Mesodermal cell (in vitro differentiated cells): ENCODE data around the gene LRRFIP1.

ENCODE experiments used
- H3K27ac ChIP-seq: 2 replicates; pipeline ENCODE4 v1.7.0; 2013; ENCODE audit warnings: mild to moderate bottlenecking, low read depth, low read length, moderate library complexity; ENCODE audit not compliant: severe bottlenecking
- H3K36me3 ChIP-seq: 2 replicates; pipeline ENCODE4 v1.7.1; 2013; ENCODE audit warnings: mild to moderate bottlenecking, low read length, moderate library complexity; ENCODE audit not compliant: control insufficient read depth, insufficient read depth
- H3K4me1 ChIP-seq: one replicate; pipeline ENCODE4 v1.7.1; 2013; ENCODE audit warnings: mild to moderate bottlenecking, low read length; ENCODE audit not compliant: insufficient read depth, control insufficient read depth, poor library complexity, severe bottlenecking
- H3K4me3 ChIP-seq: 2 replicates; pipeline ENCODE4 v1.7.0; 2013; ENCODE audit warnings: low read length, control low read depth, mild to moderate bottlenecking; ENCODE audit not compliant: insufficient read depth, poor library complexity, severe bottlenecking; ENCODE audit errors: extremely low read depth
- H3K9me3 ChIP-seq: 2 replicates; pipeline ENCODE4 v1.7.1; 2013; ENCODE audit warnings: mild to moderate bottlenecking, low read length, moderate library complexity; ENCODE audit not compliant: control insufficient read depth
- WGBS, 2 experiments: methylation state at CpG; one replicate each; pipeline ENCODE4 v1.1.5; 2013; ENCODE audit warnings: missing lambda C conversion rate in 2 of 2; ENCODE audit not compliant: insufficient coverage in 2 of 2; 5-methylcytosine and 5-hydroxymethylcytosine counted together

LRRFIP1 gene

GRCh38 chr2:237798236-237799059 lies 171.1 kb downstream of the LRRFIP1 start, which contains the start of gene RBM44:
RBM44 (plus strand) TSS chr2:237798779; CDS start chr2:237813610, 14,831 bp downstream.
- WGBS, 2 experiments = 97% methylated on average over 81 to 84 of the region's 84 CpGs
- H3K9me3 ChIP-seq = peaks cover 9% of the 10 kb centered on the region
- H3K4me3 ChIP-seq = no peak within 1 kb of the TSS
- no peaks in the 10 kb centered on the region for H3K4me1 ChIP-seq
- no peak within 1 kb of the TSS for H3K27ac ChIP-seq
- H3K36me3 ChIP-seq = no peaks in the 10 kb centered on the region

DNA sequence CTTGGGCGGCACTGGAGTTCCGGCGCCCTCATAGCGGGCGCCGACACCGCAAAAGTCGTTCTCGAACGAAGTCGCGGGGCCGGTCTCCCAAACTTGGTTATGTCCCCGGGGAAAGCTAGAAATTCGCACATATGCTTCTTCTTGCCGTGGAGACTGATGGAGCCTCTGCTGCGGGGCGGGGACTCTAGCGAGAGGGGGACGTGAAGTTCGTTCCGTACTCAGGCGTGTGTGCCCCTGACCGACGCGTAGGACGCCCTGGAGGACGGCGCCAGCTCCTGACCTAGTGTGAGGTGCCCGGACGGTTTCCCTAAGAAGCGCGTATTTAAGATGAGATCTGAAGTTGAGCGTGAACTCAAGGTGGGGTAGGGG lies 171.7 kb downstream of the LRRFIP1 start:
- WGBS, 2 experiments = 95 to 96% methylated on average over 29 to 34 of the region's 34 CpGs
- peaks cover 9% of the 10 kb centered on the region for H3K9me3 ChIP-seq
- H3K36me3 ChIP-seq = no peaks in the 10 kb centered on the region
- H3K27ac ChIP-seq = no peak overlapping the region
- no peak overlapping the region for H3K4me3 ChIP-seq
- H3K4me1 ChIP-seq = no peaks in the 10 kb centered on the region

DNA sequence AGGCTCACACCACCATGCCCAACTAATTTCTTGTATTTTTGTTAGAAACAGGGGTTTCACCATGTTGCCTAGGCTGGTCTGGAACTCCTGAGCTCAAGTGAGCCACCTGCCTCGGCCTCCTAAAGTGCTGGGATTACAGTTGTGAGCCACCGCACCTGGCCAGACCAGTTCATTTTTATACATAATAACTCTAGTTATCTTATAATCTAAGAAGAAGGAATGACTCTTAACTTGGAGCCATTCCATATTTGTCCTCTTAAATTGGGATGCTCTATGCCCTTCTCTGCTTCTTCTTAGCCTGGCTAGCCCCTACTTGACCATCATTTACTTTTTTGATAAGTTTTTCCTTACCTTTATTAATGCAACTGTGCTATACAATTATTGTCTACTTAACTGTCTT lies 174.1 kb downstream of the LRRFIP1 start:
- H3K27ac ChIP-seq = no peak overlapping the region
- H3K4me1 ChIP-seq = no peaks in the 10 kb centered on the region
- H3K36me3 ChIP-seq = no peaks in the 10 kb centered on the region
- WGBS, 2 experiments = no CpG with 5 or more reads among the region's 2 CpGs
- peaks cover 9% of the 10 kb centered on the region for H3K9me3 ChIP-seq
- H3K4me3 ChIP-seq = no peak overlapping the region

DNA sequence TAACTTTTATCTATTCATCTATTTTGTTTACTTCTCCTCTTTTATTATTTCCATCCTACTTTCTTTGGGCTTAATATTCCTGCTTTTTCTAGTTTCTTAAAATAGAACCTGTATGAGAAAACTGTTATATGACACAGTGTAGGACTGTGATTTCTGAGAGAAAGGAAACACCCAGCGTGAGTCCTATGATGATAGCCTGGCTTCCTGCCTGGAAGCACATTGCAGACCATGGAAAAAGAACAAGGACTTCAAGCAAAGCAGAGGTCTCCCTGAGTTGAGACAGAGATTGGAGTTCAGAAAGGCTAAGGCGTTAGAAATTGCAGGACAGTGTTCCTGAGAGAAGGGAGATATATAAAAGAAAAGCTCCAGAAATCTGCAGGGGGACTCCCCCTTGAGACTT lies 178.9 kb downstream of the LRRFIP1 start:
- H3K36me3 ChIP-seq = no peaks in the 10 kb centered on the region
- WGBS, 2 experiments = 68 to 76% methylated on average over 2 of the region's 2 CpGs
- no peaks in the 10 kb centered on the region for H3K9me3 ChIP-seq
- H3K4me1 ChIP-seq = no peaks in the 10 kb centered on the region
- no peak overlapping the region for H3K4me3 ChIP-seq
- no peak overlapping the region for H3K27ac ChIP-seq

DNA sequence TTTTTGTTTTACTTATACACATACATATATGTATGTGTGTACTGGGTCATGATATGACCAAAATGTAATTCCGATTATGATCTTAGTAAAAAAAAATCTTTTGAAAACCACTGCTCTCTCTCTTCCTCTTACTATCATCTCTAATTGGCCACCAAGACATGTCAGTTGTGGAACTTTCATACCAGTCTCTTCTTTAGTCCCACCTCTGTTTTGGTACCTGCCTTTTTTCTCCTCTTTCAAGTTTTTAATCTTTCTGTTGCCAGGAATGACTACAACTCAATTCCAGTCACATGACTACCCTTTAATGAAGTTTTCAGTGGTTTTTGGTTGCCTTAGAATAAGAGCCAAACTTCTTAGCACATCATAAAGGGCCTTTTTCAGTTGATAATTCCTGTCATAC lies 188.2 kb downstream of the LRRFIP1 start:
- Histone ChIP-seq H3K27ac (no peak overlapping the region), H3K4me1 (no peaks in the 10 kb centered on the region), H3K4me3 (no peak overlapping the region), H3K36me3 (no peaks in the 10 kb centered on the region), H3K9me3 (no peaks in the 10 kb centered on the region)
- WGBS, 2 experiments = no CpG with 5 or more reads among the region's 1 CpG

DNA sequence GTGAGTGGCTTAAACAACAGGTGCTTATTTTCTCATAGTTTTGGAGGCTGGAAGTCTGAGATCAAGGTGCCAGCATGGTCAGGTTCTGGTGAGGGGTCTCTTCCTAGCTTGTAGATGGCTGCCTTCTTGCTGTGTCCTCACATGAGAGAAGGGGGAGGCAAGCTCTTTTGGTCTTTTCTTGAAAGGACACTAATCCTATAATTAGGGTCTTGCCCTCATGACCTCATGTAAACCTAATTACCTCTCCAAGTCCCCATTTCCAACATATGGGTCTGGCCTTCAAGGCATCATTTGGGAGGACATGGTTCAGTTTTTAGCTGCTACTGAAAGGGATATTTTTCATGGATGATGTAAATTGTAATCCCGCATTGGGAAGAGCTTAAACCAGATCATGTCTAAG lies 189.1 kb downstream of the LRRFIP1 start:
- H3K36me3 ChIP-seq = no peaks in the 10 kb centered on the region
- H3K4me1 ChIP-seq = no peaks in the 10 kb centered on the region
- WGBS, 2 experiments = no CpG with 5 or more reads among the region's 1 CpG
- H3K27ac ChIP-seq = no peak overlapping the region
- H3K4me3 ChIP-seq = no peak overlapping the region
- no peaks in the 10 kb centered on the region for H3K9me3 ChIP-seq

DNA sequence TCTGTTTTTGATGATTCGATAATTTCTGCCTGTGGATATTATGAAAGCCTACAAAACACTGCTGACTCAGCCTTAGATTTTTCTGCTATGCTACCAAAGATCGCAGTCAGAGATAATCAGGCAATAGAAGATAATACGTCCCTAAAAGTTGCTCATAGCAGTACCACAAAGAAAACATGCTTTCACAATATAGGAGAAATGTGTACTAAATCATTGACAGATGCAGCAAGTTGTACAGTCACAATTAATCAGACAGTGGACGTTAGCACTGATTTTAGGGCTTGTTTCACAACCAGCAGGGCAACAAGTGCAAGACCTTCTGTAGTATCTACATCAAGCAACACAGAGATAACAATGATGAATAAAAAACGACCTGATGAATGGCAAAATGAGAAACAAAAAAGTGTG lies 190.7 kb downstream of the LRRFIP1 start:
- 60 to 88% methylated on average over 1 of the region's 5 CpGs for WGBS, 2 experiments
- no peaks in the 10 kb centered on the region for H3K9me3 ChIP-seq
- H3K36me3 ChIP-seq = no peaks in the 10 kb centered on the region
- H3K4me1 ChIP-seq = no peaks in the 10 kb centered on the region
- no peak overlapping the region for H3K27ac ChIP-seq
- H3K4me3 ChIP-seq = no peak overlapping the region

- Histone ChIP-seq H3K36me3 (no peaks in the 10 kb centered on the region), H3K4me1 (no peaks in the 10 kb centered on the region), H3K9me3 (no peaks in the 10 kb centered on the region), H3K4me3 (no peak overlapping the region), H3K27ac (no peak overlapping the region)
- no CpG with 5 or more reads among the region's 2 CpGs for WGBS, 2 experiments
Observed at GRCh38 chr2:237819231-237819630, 191.8 kb downstream of the LRRFIP1 start.

GRCh38 chr2:237820421-237820820 lies 193.0 kb downstream of the LRRFIP1 start:
- H3K27ac ChIP-seq = no peak overlapping the region
- H3K9me3 ChIP-seq = no peaks in the 10 kb centered on the region
- no peaks in the 10 kb centered on the region for H3K36me3 ChIP-seq
- no peak overlapping the region for H3K4me3 ChIP-seq
- no peaks in the 10 kb centered on the region for H3K4me1 ChIP-seq
- WGBS, 2 experiments = 91 to 100% methylated on average over 1 of the region's 2 CpGs

- no peaks in the 10 kb centered on the region for H3K9me3 ChIP-seq
- no peak overlapping the region for H3K4me3 ChIP-seq
- no CpG with 5 or more reads among the region's 2 CpGs for whole genome bisulfite sequencing, 2 experiments
Observed at GRCh38 chr2:237823544-237823943, 196.2 kb downstream of the LRRFIP1 start.

DNA sequence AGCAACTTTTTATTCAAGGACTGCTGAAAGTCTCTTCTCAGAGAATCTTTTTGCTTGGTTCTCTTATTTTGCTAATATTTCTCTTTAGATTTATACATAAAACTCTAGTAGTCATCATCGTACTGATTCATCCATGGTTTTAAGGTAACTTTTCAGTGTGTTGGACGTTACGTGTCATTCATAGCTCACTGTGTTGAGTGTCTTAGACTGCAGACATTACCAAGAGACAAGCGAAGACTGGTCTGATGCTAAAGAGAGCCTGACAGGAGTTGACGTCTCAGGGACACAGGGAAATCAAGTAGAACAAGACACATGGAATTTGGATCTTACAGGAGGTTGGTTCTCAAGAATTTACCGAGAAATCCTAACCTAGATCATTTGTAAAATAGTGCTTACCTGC lies 196.7 kb downstream of the LRRFIP1 start:
- H3K27ac ChIP-seq = no peak overlapping the region
- no peaks in the 10 kb centered on the region for H3K9me3 ChIP-seq
- no peaks in the 10 kb centered on the region for H3K4me1 ChIP-seq
- no peak overlapping the region for H3K4me3 ChIP-seq
- no peaks in the 10 kb centered on the region for H3K36me3 ChIP-seq
- 84 to 92% methylated on average over 5 of the region's 6 CpGs for WGBS, 2 experiments

More at GRCh38 chr2:237823544-237823943, 196.2 kb downstream of the LRRFIP1 start:
- H3K36me3 ChIP-seq = no peaks in the 10 kb centered on the region
- no peaks in the 10 kb centered on the region for H3K4me1 ChIP-seq
- H3K27ac ChIP-seq = no peak overlapping the region
